Esophagus muscularis mucosa (tissue), 4 donors: ENCODE measurements around the gene SUGP1. TPM values are rescaled to one million over a fixed set of nuclear protein-coding genes. Genes with fewer than 3 reads are reported as not detected.

Experiments used
- DNase-seq: peaks from one replicate; pipeline ENCODE4 v3.0.0-alpha.2; 2017; ENCODE audit errors: extremely low spot score
- H3K27ac ChIP-seq, 4 donors: fragments of 200-600 bp; sonication (generic); replicated peaks in 1 of 4; 1 replicate in 3 of 4; 2 replicates in 1 of 4; pipeline ENCODE4 v1.5.1; 2016 to 2019; ENCODE audit warnings: mild to moderate bottlenecking in 1 of 4
- H3K27me3 ChIP-seq, 4 donors: fragments of 200-600 bp; sonication (generic); one replicate each; pipeline versions ENCODE4 v1.5.1 to v1.6.0; 2016 to 2019
- H3K36me3 ChIP-seq, 4 donors: fragments of 200-600 bp; sonication (generic); one replicate each; pipeline ENCODE4 v1.5.1; 2016 to 2019
- H3K4me1 ChIP-seq, 4 donors: fragments of 200-600 bp; sonication (generic); one replicate each; pipeline ENCODE4 v1.5.1; 2016 to 2019
- H3K4me3 ChIP-seq, 4 donors: fragments of 200-600 bp; sonication (generic); 1 replicate in 2 of 4; 2 replicates in 2 of 4; pipeline ENCODE4 v1.5.1; 2016 to 2019; ENCODE audit warnings: mild to moderate bottlenecking in 4 of 4, moderate library complexity in 1 of 4
- H3K9me3 ChIP-seq, 4 donors: fragments of 200-600 bp; sonication (generic); 1 replicate in 3 of 4; 2 replicates in 1 of 4; pipeline ENCODE4 v1.5.1; 2016 to 2019
- CTCF ChIP-seq, 3 experiments: fragments of 200-600 bp in 2 of 3; fragments of 450-650 bp in 1 of 3; sonication (generic) in 2 of 3; IDR thresholded peaks; one replicate each; pipeline ENCODE4 v1.5.1; 2017 to 2019; ENCODE audit warnings: antibody characterized with exemption in 3 of 3, mild to moderate bottlenecking in 2 of 3, moderate library complexity in 1 of 3
- EP300 ChIP-seq: sonication (generic); formaldehyde crosslinking; IDR thresholded peaks from one replicate; pipeline ENCODE4 v1.6.1; 2017; ENCODE audit warnings: antibody characterized with exemption
- POLR2A ChIP-seq: fragments of 450-650 bp; IDR thresholded peaks from one replicate; pipeline ENCODE4 v1.6.1; 2017; ENCODE audit warnings: antibody characterized with exemption, moderate library complexity, mild to moderate bottlenecking, low read depth
- POLR2AphosphoS5 ChIP-seq, 2 donors: sonication (generic); formaldehyde crosslinking; IDR thresholded peaks; one replicate each; pipeline ENCODE4 v1.6.1; 2017; ENCODE audit warnings: antibody characterized with exemption in 2 of 2
- WGBS: methylation state at CpG from one replicate; pipeline ENCODE4 v1.1.5; 2018; 5-methylcytosine and 5-hydroxymethylcytosine counted together
- intact Hi-C: fragments of 100-400 bp; cut with DNase I; formaldehyde crosslinking; loops from one replicate; pipeline ENCODE4 v1.15.1; 2023
- total RNA-seq, 4 donors: library from RNA; depleted of rRNA; stranded (reverse); fragments of >200 nt; gene quantifications; one replicate each; pipeline versions ENCODE4 v1.1.0 to v1.2.1, GENCODE V29; 2016

The SUGP1 gene
- total RNA-seq, 4 donors from 2014 or later = 26.0 to 43.8 (median 30.8) TPM

- Histone ChIP-seq H3K4me3 (no peak overlapping the region), H3K4me1 (no peaks in the 10 kb centered on the region), H3K9me3 (peaks cover 0 to 38% (median 31%) of the 10 kb centered on the region in 4 donors), H3K27ac (no peak overlapping the region), H3K27me3 (peaks cover 0 to 46% (median 5%) of the 10 kb centered on the region in 4 donors), H3K36me3 (no peaks in the 10 kb centered on the region)
- intact Hi-C loops = no loop called here
- DNase-seq = no peak
- TF ChIP-seq POLR2A (no peak), CTCF (IDR thresholded peaks at IDR 0.05) (no peak), POLR2AphosphoS5 (IDR thresholded peaks at IDR 0.05) (no peak), EP300 (no peak)
Observed at GRCh38 chr19:19236173-19236572, 84.1 kb downstream of the SUGP1 start.

- no peak for DNase-seq
- 86% methylated on average over 2 of the region's 2 CpGs for WGBS
- Histone ChIP-seq H3K27ac (no peak overlapping the region), H3K4me3 (no peak overlapping the region), H3K4me1 (no peaks in the 10 kb centered on the region), H3K36me3 (no peaks in the 10 kb centered on the region), H3K27me3 (peaks cover 0 to 30% (median 0%) of the 10 kb centered on the region in 4 donors), H3K9me3 (peaks cover 0 to 38% (median 31%) of the 10 kb centered on the region in 4 donors)
- intact Hi-C loops = no loop called here
- TF ChIP-seq POLR2AphosphoS5 (IDR thresholded peaks at IDR 0.05) = no peak
- no peak for TF ChIP-seq CTCF (IDR thresholded peaks at IDR 0.05)
- no peak for TF ChIP-seq POLR2A
- TF ChIP-seq EP300 = no peak
Observed at GRCh38 chr19:19234220-19234816, 86.0 kb downstream of the SUGP1 start.

- H3K4me3 ChIP-seq = no peak overlapping the region
- H3K9me3 ChIP-seq = peaks cover 0 to 38% (median 31%) of the 10 kb centered on the region in 4 donors
- no peak for DNase-seq
- peaks cover 0 to 27% (median 2%) of the 10 kb centered on the region in 4 donors for H3K27me3 ChIP-seq
- H3K4me1 ChIP-seq = no peaks in the 10 kb centered on the region
- TF ChIP-seq EP300 (no peak), CTCF (IDR thresholded peaks at IDR 0.05) (no peak), POLR2AphosphoS5 (IDR thresholded peaks at IDR 0.05) (no peak), POLR2A (no peak)
- intact Hi-C loops = no loop called here
- WGBS = 85% methylated on average over 13 of the region's 19 CpGs
- no peak overlapping the region for H3K27ac ChIP-seq
- no peaks in the 10 kb centered on the region for H3K36me3 ChIP-seq
Observed at GRCh38 chr19:19232261-19232721, 88.0 kb downstream of the SUGP1 start.

- peaks cover 0 to 34% (median 14%) of the 10 kb centered on the region in 4 donors for H3K27me3 ChIP-seq
- TF ChIP-seq POLR2A (no peak), POLR2AphosphoS5 (IDR thresholded peaks at IDR 0.05) (no peak), CTCF (IDR thresholded peaks at IDR 0.05) (no peak), EP300 (no peak)
- H3K36me3 ChIP-seq = no peaks in the 10 kb centered on the region
- H3K9me3 ChIP-seq = peaks cover 0 to 33% (median 29%) of the 10 kb centered on the region in 4 donors
- 88% methylated on average over 9 of the region's 9 CpGs for WGBS
- no peak for DNase-seq
- no peak overlapping the region for H3K4me3 ChIP-seq
- no peak overlapping the region for H3K27ac ChIP-seq
- intact Hi-C loops = no loop called here
- no peaks in the 10 kb centered on the region for H3K4me1 ChIP-seq
Observed at GRCh38 chr19:19230999-19231398, 89.3 kb downstream of the SUGP1 start.
